Keratinocyte (primary cell): ENCODE results near the gene PMF1. TPM values are rescaled to one million over a fixed set of nuclear protein-coding genes. Genes with fewer than 3 reads are reported as not detected.

Experiments
- DNase-seq: peaks from one replicate; pipeline ENCODE4 v3.0.0-alpha.2; 2011; ENCODE audit warnings: low read depth, missing footprints, low spot score
- FAIRE-seq: peaks from 2 replicates; lab custom pipeline; 2011; peaks lifted over from hg19 to GRCh38; lab: Jason Lieb, UNC
- H2AFZ ChIP-seq: 2 replicates; pipeline ENCODE4 v1.6.0; 2012; ENCODE audit warnings: low read length, control low read depth, inconsistent platforms; ENCODE audit not compliant: control insufficient read depth
- H3K27ac ChIP-seq: 2 replicates; pipeline ENCODE4 v1.5.1; 2011; ENCODE audit warnings: low read length; ENCODE audit not compliant: control insufficient read depth, insufficient read depth
- H3K27me3 ChIP-seq: 3 replicates; pipeline ENCODE4 v1.6.0; 2011; ENCODE audit warnings: low read length; ENCODE audit not compliant: control insufficient read depth, insufficient read depth; ENCODE audit errors: extremely low read depth
- H3K36me3 ChIP-seq, 2 experiments: 2 replicates in 1 of 2; 3 replicates in 1 of 2; pipeline ENCODE4 v1.5.1; 2011; ENCODE audit warnings: low read length in 2 of 2, mild to moderate bottlenecking in 1 of 2; ENCODE audit not compliant: control insufficient read depth in 2 of 2, insufficient read depth in 2 of 2; ENCODE audit errors: extremely low read depth in 1 of 2
- H3K4me1 ChIP-seq: 3 replicates; pipeline ENCODE4 v1.5.1; 2011; ENCODE audit warnings: low read length; ENCODE audit not compliant: control insufficient read depth, insufficient read depth; ENCODE audit errors: extremely low read depth
- H3K4me2 ChIP-seq: 3 replicates; pipeline ENCODE4 v1.6.0; 2011; ENCODE audit warnings: low read depth, low read length; ENCODE audit not compliant: control insufficient read depth, insufficient read depth; ENCODE audit errors: extremely low read depth
- H3K4me3 ChIP-seq, 3 experiments: fragments of 200-600 bp in 1 of 3; sonication (generic) in 1 of 3; 2 replicates in 2 of 3; 3 replicates in 1 of 3; pipeline ENCODE4 v1.5.1; 2011 to 2016; ENCODE audit warnings: low read length in 3 of 3, mild to moderate bottlenecking in 3 of 3, control low read depth in 2 of 3, inconsistent platforms in 1 of 3, low read depth in 1 of 3, mixed read lengths in 1 of 3, mixed run types in 1 of 3, moderate library complexity in 1 of 3; ENCODE audit not compliant: control insufficient read depth in 2 of 3, insufficient read depth in 2 of 3; ENCODE audit errors: extremely low read depth in 1 of 3
- H3K79me2 ChIP-seq: 2 replicates; pipeline ENCODE4 v1.6.0; 2012; ENCODE audit warnings: low read length; ENCODE audit not compliant: control insufficient read depth, insufficient read depth
- H3K9ac ChIP-seq: 3 replicates; pipeline ENCODE4 v1.6.0; 2011; ENCODE audit warnings: low read length; ENCODE audit not compliant: control insufficient read depth, insufficient read depth; ENCODE audit errors: extremely low read depth
- H3K9me1 ChIP-seq: 3 replicates; pipeline ENCODE4 v1.6.0; 2011; ENCODE audit warnings: low read length; ENCODE audit not compliant: control insufficient read depth, insufficient read depth; ENCODE audit errors: extremely low read depth
- H3K9me3 ChIP-seq: 2 replicates; pipeline ENCODE4 v1.5.1; 2012; ENCODE audit warnings: low read depth, low read length; ENCODE audit not compliant: control insufficient read depth
- H4K20me1 ChIP-seq: 3 replicates; pipeline ENCODE4 v1.6.0; 2011; ENCODE audit warnings: low read length; ENCODE audit not compliant: control insufficient read depth, insufficient read depth; ENCODE audit errors: extremely low read depth
- EZH2 ChIP-seq: IDR thresholded peaks from one replicate; pipeline ENCODE4 v1.6.1; 2012; ENCODE audit warnings: inconsistent platforms, mild to moderate bottlenecking, low read length, moderate library complexity
- dilution Hi-C: fragments of 300-500 bp; cut with MboI; formaldehyde crosslinking; loops from one replicate; pipeline ENCODE4 v1.7.0; 2020; ENCODE audit warnings: low sequenced_read_pairs; ENCODE audit not compliant: extremely low pct_ligation_motif_present
- polyA plus RNA-seq, 5 experiments: library from polyadenylated mRNA; depleted of rRNA in 3 of 5; stranded (reverse) in 3 of 5; stranded (forward) in 1 of 5; unstranded in 1 of 5; fragments of >200 nt; gene quantifications; 1 replicate in 1 of 5; 2 replicates in 3 of 5; 3 replicates in 1 of 5; pipeline versions ENCODE4 v1.2.1 to v1.2.3, GENCODE V29; 2011 to 2012; ENCODE audit warnings: missing spikeins in 2 of 5, low read depth in 1 of 5, low replicate concordance in 1 of 5
- TF ChIP-seq, protein P1 (sequence below), 3 experiments: IDR thresholded peaks in 1 of 3; conservative IDR thresholded peaks in 1 of 3; optimal IDR thresholded peaks in 1 of 3; 2 replicates in 2 of 3; 3 replicates in 1 of 3; pipeline versions ENCODE3 to v1.5.1; 2011; ENCODE audit warnings: low read length in 3 of 3, mild to moderate bottlenecking in 3 of 3, moderate library complexity in 2 of 3, control low read depth in 1 of 3, inconsistent platforms in 1 of 3; ENCODE audit not compliant: insufficient read depth in 2 of 3; ENCODE audit errors: extremely low read depth in 1 of 3

The PMF1 gene
- polyA plus RNA-seq, 1 donor (not counting 4 experiments of a cell fraction or from before 2014, with no cell fraction given): 41.0 TPM

DNA sequence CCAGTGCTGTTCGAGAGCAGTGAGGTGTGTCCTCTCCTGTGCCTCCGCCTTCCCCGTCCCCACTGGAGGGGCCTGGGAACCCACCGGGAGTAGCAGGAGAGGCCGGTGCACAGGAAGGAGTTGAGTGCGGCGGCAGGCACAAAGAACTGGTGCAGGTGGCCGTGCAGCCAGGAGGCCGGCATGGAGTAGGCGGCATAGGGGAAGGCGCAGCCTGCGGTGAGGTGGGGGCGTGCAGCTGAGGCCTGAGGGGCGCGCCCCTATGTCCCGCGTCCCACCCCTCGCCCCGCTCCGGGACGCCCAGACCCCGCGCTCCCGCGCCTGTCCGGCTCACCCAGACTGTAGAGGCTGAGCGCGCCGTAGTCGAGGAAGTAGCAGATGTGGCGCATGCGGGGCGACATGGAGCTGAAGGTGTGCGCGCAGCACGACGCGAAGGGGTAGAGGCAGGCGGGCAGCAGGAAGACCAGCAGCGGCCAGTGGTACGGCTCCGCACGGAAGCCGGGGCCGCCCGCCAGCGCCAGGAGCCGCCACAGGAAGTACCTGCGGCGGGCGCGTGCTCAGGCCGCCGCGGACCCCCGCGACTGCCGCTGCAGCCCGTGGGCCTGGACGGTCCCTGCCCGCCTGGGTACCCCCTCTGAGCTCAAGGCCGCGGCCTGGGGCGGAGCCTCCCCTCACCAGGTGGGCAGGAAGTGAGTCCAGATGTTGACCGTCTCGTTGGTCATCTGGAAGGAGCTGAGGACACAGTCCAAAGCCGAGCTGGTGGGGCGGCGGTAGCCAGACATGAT is 32.8 kb downstream of the PMF1 start:
- TF ChIP-seq, protein P1, sequence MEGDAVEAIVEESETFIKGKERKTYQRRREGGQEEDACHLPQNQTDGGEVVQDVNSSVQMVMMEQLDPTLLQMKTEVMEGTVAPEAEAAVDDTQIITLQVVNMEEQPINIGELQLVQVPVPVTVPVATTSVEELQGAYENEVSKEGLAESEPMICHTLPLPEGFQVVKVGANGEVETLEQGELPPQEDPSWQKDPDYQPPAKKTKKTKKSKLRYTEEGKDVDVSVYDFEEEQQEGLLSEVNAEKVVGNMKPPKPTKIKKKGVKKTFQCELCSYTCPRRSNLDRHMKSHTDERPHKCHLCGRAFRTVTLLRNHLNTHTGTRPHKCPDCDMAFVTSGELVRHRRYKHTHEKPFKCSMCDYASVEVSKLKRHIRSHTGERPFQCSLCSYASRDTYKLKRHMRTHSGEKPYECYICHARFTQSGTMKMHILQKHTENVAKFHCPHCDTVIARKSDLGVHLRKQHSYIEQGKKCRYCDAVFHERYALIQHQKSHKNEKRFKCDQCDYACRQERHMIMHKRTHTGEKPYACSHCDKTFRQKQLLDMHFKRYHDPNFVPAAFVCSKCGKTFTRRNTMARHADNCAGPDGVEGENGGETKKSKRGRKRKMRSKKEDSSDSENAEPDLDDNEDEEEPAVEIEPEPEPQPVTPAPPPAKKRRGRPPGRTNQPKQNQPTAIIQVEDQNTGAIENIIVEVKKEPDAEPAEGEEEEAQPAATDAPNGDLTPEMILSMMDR (optimal IDR thresholded peaks at IDR 0.05 in 1 of 3, IDR thresholded peaks at IDR 0.05 in 1 of 3, conservative IDR thresholded peaks at IDR 0.05 in 1 of 3; ENCODE audit: extremely low read depth in 1 of 3, insufficient read depth in 2 of 3, low read length in 3 of 3): no peak
- no peak for TF ChIP-seq EZH2
- dilution Hi-C loops: no loop called here
- Histone ChIP-seq H4K20me1 (no peaks in the 10 kb centered on the region), H3K79me2 (no peaks in the 10 kb centered on the region), H3K4me2 (no peak overlapping the region), H3K9me1 (no peaks in the 10 kb centered on the region), H3K4me1 (peaks cover 37% of the 10 kb centered on the region), H2AFZ (no peak overlapping the region), H3K27ac (no peak overlapping the region), H3K9ac (no peak overlapping the region), H3K9me3 (no peaks in the 10 kb centered on the region), H3K27me3 (peaks cover 13% of the 10 kb centered on the region), H3K4me3 (no peak overlapping the region), H3K36me3 (peaks cover 12% of the 10 kb centered on the region in 2 experiments)
- FAIRE-seq (no peak), DNase-seq (no peak)

DNA sequence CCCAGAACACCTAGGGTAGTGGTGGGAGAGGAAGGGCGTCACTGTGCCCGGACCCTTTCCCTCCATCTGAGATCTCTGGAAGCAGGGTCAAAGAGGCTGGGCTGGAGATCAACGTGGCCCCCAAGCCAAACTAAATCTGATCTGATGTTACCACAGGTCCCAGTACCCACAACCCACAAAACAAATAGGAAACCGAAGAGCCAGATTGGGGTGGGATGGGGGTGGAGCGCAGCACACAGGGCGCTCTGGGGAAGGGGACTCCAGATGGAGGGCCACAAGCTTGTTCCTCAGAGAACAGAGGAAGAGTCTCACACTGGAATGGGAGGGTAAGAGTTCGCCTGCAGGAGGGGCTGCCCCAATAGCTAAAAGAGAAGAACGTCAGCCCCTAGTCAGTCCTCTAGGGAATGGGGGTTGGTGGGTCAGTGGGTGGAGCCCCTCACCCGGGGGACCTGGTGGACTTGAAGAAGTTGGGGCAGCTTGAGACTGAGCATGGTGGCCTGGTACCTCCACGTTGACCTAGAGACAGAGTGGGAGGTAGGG is 33.5 kb downstream of the PMF1 start:
- dilution Hi-C loops: no loop called here
- H2AFZ ChIP-seq: no peak overlapping the region
- FAIRE-seq: no peak
- peaks cover 32% of the 10 kb centered on the region for H3K4me1 ChIP-seq
- no peaks in the 10 kb centered on the region for H3K9me1 ChIP-seq
- no peak for DNase-seq
- H3K27ac ChIP-seq: no peak overlapping the region
- no peak overlapping the region for H3K9ac ChIP-seq
- no peaks in the 10 kb centered on the region for H3K9me3 ChIP-seq
- TF ChIP-seq, protein P1 (optimal IDR thresholded peaks at IDR 0.05 in 1 of 3, IDR thresholded peaks at IDR 0.05 in 1 of 3, conservative IDR thresholded peaks at IDR 0.05 in 1 of 3; ENCODE audit: extremely low read depth in 1 of 3, insufficient read depth in 2 of 3, low read length in 3 of 3): no peak
- no peak for TF ChIP-seq EZH2
- H3K79me2 ChIP-seq: no peaks in the 10 kb centered on the region
- no peaks in the 10 kb centered on the region for H4K20me1 ChIP-seq
- no peak overlapping the region for H3K4me2 ChIP-seq
- peaks cover 13% of the 10 kb centered on the region for H3K27me3 ChIP-seq
- peaks cover 14 to 17% of the 10 kb centered on the region in 2 experiments for H3K36me3 ChIP-seq
- H3K4me3 ChIP-seq: no peak overlapping the region
